ENCODE results near the gene NFU1. TPM values are rescaled to one million over a fixed set of nuclear protein-coding genes. Genes with fewer than 3 reads are reported as not detected.

The NFU1 gene
- total and polyA plus RNA-seq, 2 of the 13 experiments (the other 11 are each of a cell fraction or from before 2014, with no cell fraction given) = 39.1 to 84.0 TPM

- TF ChIP-seq ARID5B (CRISPR knock-in tag; IDR thresholded peaks at IDR 0.05) (peak; percentile 37; the same call in 1 of the 2 replicates), THYN1 (CRISPR knock-in tag; IDR thresholded peaks at IDR 0.05; ENCODE audit: borderline replicate concordance, low read depth) (0 out of 2 replicates have a peak, but pooled peaks have one; percentile 8), ZNF230 (CRISPR knock-in tag; IDR thresholded peaks at IDR 0.05) (peak; percentile 76; the same call in 1 of the 2 replicates), ZNF44 (CRISPR knock-in tag; IDR thresholded peaks at IDR 0.05) (peak; percentile 74), FOXC1 (CRISPR knock-in tag; IDR thresholded peaks at IDR 0.05; ENCODE audit: borderline replicate concordance) (peak; percentile 97), MTA3 (CRISPR knock-in tag; IDR thresholded peaks at IDR 0.05) (no peak), ZNF674 (CRISPR knock-in tag; IDR thresholded peaks at IDR 0.05; ENCODE audit: low read depth) (no peak), ZNF75D (CRISPR knock-in tag; IDR thresholded peaks at IDR 0.05; ENCODE audit: borderline replicate concordance) (no peak), CC2D1A (CRISPR knock-in tag; IDR thresholded peaks at IDR 0.05) (0 out of 2 replicates have a peak, but pooled peaks have one; percentile 77), CHCHD3 (CRISPR knock-in tag; IDR thresholded peaks at IDR 0.05) (peak; percentile 86; the same call in 1 of the 2 replicates), ZNF557 (CRISPR knock-in tag; IDR thresholded peaks at IDR 0.05) (0 out of 2 replicates have a peak, but pooled peaks have one; percentile 33), ZFP82 (CRISPR knock-in tag; IDR thresholded peaks at IDR 0.05; ENCODE audit: borderline replicate concordance) (peak; percentile 95; the same call in 1 of the 2 replicates)
- TF ChIP-seq, protein P1, sequence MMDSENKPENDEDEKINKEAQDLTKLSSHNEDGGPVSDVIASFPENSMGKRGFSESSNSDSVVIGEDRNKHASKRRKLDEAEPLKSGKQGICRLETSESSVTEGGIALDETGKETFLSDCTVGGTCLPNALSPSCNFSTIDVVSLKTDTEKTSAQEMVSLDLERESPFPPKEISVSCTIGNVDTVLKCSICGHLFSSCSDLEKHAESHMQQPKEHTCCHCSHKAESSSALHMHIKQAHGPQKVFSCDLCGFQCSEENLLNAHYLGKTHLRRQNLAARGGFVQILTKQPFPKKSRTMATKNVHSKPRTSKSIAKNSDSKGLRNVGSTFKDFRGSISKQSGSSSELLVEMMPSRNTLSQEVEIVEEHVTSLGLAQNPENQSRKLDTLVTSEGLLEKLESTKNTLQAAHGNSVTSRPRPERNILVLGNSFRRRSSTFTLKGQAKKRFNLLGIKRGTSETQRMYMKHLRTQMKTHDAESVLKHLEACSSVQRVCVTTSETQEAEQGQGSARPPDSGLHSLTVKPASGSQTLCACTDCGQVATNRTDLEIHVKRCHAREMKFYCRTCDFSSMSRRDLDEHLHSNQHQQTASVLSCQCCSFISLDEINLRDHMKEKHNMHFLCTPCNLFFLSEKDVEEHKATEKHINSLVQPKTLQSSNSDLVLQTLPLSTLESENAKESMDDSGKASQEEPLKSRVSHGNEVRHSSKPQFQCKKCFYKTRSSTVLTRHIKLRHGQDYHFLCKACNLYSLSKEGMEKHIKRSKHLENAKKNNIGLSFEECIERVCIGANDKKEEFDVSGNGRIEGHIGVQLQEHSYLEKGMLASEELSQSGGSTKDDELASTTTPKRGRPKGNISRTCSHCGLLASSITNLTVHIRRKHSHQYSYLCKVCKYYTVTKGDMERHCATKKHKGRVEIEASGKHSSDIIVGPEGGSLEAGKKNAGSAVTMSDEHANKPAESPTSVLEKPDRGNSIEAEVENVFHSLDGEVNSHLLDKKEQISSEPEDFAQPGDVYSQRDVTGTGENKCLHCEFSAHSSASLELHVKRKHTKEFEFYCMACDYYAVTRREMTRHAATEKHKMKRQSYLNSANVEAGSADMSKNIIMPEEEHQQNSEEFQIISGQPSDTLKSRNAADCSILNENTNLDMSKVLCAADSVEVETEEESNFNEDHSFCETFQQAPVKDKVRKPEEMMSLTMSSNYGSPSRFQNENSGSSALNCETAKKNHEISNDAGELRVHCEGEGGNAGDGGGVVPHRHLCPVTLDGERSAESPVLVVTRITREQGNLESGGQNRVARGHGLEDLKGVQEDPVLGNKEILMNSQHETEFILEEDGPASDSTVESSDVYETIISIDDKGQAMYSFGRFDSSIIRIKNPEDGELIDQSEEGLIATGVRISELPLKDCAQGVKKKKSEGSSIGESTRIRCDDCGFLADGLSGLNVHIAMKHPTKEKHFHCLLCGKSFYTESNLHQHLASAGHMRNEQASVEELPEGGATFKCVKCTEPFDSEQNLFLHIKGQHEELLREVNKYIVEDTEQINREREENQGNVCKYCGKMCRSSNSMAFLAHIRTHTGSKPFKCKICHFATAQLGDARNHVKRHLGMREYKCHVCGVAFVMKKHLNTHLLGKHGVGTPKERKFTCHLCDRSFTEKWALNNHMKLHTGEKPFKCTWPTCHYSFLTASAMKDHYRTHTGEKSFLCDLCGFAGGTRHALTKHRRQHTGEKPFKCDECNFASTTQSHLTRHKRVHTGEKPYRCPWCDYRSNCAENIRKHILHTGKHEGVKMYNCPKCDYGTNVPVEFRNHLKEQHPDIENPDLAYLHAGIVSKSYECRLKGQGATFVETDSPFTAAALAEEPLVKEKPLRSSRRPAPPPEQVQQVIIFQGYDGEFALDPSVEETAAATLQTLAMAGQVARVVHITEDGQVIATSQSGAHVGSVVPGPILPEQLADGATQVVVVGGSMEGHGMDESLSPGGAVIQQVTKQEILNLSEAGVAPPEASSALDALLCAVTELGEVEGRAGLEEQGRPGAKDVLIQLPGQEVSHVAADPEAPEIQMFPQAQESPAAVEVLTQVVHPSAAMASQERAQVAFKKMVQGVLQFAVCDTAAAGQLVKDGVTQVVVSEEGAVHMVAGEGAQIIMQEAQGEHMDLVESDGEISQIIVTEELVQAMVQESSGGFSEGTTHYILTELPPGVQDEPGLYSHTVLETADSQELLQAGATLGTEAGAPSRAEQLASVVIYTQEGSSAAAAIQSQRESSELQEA (CRISPR knock-in tag; IDR thresholded peaks at IDR 0.05; ENCODE audit: not compliant biosample characterization) = peak; percentile 92
- TF ChIP-seq, protein P2, sequence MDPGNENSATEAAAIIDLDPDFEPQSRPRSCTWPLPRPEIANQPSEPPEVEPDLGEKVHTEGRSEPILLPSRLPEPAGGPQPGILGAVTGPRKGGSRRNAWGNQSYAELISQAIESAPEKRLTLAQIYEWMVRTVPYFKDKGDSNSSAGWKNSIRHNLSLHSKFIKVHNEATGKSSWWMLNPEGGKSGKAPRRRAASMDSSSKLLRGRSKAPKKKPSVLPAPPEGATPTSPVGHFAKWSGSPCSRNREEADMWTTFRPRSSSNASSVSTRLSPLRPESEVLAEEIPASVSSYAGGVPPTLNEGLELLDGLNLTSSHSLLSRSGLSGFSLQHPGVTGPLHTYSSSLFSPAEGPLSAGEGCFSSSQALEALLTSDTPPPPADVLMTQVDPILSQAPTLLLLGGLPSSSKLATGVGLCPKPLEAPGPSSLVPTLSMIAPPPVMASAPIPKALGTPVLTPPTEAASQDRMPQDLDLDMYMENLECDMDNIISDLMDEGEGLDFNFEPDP (CRISPR knock-in tag; conservative IDR thresholded peaks at IDR 0.05) = peak; percentile 98; the same call in 1 of the 2 replicates
Observed at GRCh38 chr2:69386789-69387734, 50.2 kb downstream of the NFU1 start, which contains the start of gene GFPT1 (continued).

Data from HepG2 (cell line).